ENCODE results near the gene CHN1. TPM values are rescaled to one million over a fixed set of nuclear protein-coding genes. Genes with fewer than 3 reads are reported as not detected.
A peak's percentile ranks its signal among the peaks of the same experiment; 100 is the strongest.

Gene CHN1
- total RNA-seq, 2 experiments from 2014 or later, result 5.3 to 5.6 TPM

GRCh38 chr2:175005733-175006264 is 618 bp upstream of the CHN1 start:
- Histone ChIP-seq H3K9me3 (ENCODE audit: control insufficient read depth in 1 of 2, insufficient read depth in 1 of 2, low read length in 2 of 2) (no peaks in the 10 kb centered on the region), H3K36me3 (ENCODE audit: insufficient read depth, low read length) (no peaks in the 10 kb centered on the region), H3K4me1 (ENCODE audit: insufficient read depth, low read length) (peaks cover 11% of the 10 kb centered on the region), H3K4me3 (ENCODE audit: low read length) (peak overlapping the region; percentile 54), H3K27ac (ENCODE audit: low read depth in 1 of 2, low read length in 2 of 2) (no peak overlapping the region), H3K27me3 (ENCODE audit: control insufficient read depth in 1 of 2, insufficient read depth in 2 of 2, low read length in 2 of 2) (peaks cover 12 to 40% of the 10 kb centered on the region in 2 experiments)
- no peaks in the 10 kb centered on the region for H3K36me3 Mint-ChIP-seq (ENCODE audit: low read depth)
- intact Hi-C loops (cut with DNase I, micrococcal nuclease), result loop anchor here (10.0 kb wide), 2 partner anchors 231 to 541 kb away; no protein-coding TSS in a partner anchor
- DNase-seq (no peak), ATAC-seq (ENCODE audit: poor library complexity) (no peak)
- CTCF ChIA-PET, result interaction anchor here (1.1 to 2.1 kb wide), 2 partner anchors 9 to 256 kb away, joined by 3 to 5 read pairs; no protein-coding TSS in a partner anchor
- H3K4me3 Mint-ChIP-seq, result peak overlapping the region; percentile 83
- POLR2A ChIA-PET, result interaction anchor here (0.6 to 1.1 kb wide), 4 partner anchors 10 to 267 kb away, joined by 3 to 4 read pairs (median 3); no protein-coding TSS in a partner anchor
- H3K27ac Mint-ChIP-seq, result no peak overlapping the region
- H3K4me1 Mint-ChIP-seq (ENCODE audit: low read depth), result peaks cover 12% of the 10 kb centered on the region
- TF ChIP-seq CTCF (IDR thresholded peaks at IDR 0.05), result no peak
- H3K9me3 Mint-ChIP-seq, result no peaks in the 10 kb centered on the region
- peaks cover 63% of the 10 kb centered on the region for H3K27me3 Mint-ChIP-seq

- peak in 1 of 14 experiments; percentile 7 for DNase-seq
- no peak for TF ChIP-seq CTCF (IDR thresholded peaks at IDR 0.05)
- no peak overlapping the region for H3K27ac Mint-ChIP-seq
- POLR2A ChIA-PET, result interaction anchor here (1.1 kb wide), 2 partner anchors 226 to 256 kb away, joined by 3 read pairs; no protein-coding TSS in a partner anchor
- no peaks in the 10 kb centered on the region for H3K9me3 Mint-ChIP-seq
- H3K9me3 ChIP-seq (ENCODE audit: control insufficient read depth in 1 of 2, insufficient read depth in 1 of 2, low read length in 2 of 2), result no peaks in the 10 kb centered on the region
- H3K36me3 ChIP-seq (ENCODE audit: insufficient read depth, low read length), result no peaks in the 10 kb centered on the region
- peaks cover 12 to 45% of the 10 kb centered on the region in 2 experiments for H3K27me3 ChIP-seq (ENCODE audit: control insufficient read depth in 1 of 2, insufficient read depth in 2 of 2, low read length in 2 of 2)
- H3K4me3 Mint-ChIP-seq, result peak overlapping the region; percentile 91
- peaks cover 11% of the 10 kb centered on the region for H3K4me1 ChIP-seq (ENCODE audit: insufficient read depth, low read length)
- intact Hi-C loops (cut with DNase I, micrococcal nuclease), result loop anchor here (10.0 kb wide), 2 partner anchors 230 to 540 kb away; no protein-coding TSS in a partner anchor
- H3K27me3 Mint-ChIP-seq, result peaks cover 75% of the 10 kb centered on the region
- H3K4me3 ChIP-seq (ENCODE audit: low read length), result peak overlapping the region; percentile 54
- CTCF ChIA-PET, result interaction anchor here (2.1 kb wide), 1 partner anchor 10 kb away, joined by 5 read pairs; no protein-coding TSS in a partner anchor
- H3K36me3 Mint-ChIP-seq (ENCODE audit: low read depth), result no peaks in the 10 kb centered on the region
- ATAC-seq (ENCODE audit: poor library complexity), result peak; percentile 33
- H3K4me1 Mint-ChIP-seq (ENCODE audit: low read depth), result peaks cover 12% of the 10 kb centered on the region
- H3K27ac ChIP-seq (ENCODE audit: low read depth in 1 of 2, low read length in 2 of 2), result no peak overlapping the region
These were observed 526 bp downstream of the CHN1 start for GRCh38 chr2:175004730-175004979.

- H3K4me1 Mint-ChIP-seq (ENCODE audit: low read depth), result peaks cover 12% of the 10 kb centered on the region
- H3K4me3 Mint-ChIP-seq, result peak overlapping the region; percentile 91
- H3K27ac ChIP-seq (ENCODE audit: low read depth in 1 of 2, low read length in 2 of 2), result no peak overlapping the region
- H3K9me3 Mint-ChIP-seq, result no peaks in the 10 kb centered on the region
- peaks cover 78% of the 10 kb centered on the region for H3K27me3 Mint-ChIP-seq
- H3K36me3 ChIP-seq (ENCODE audit: insufficient read depth, low read length), result no peaks in the 10 kb centered on the region
- intact Hi-C loops (cut with DNase I, micrococcal nuclease), result loop anchor here (10.0 kb wide), 2 partner anchors 229 to 539 kb away; no protein-coding TSS in a partner anchor
- ChIA-PET CTCF (no interaction called here), POLR2A (no interaction called here)
- H3K4me1 ChIP-seq (ENCODE audit: insufficient read depth, low read length), result peaks cover 11% of the 10 kb centered on the region
- no peak for ATAC-seq (ENCODE audit: poor library complexity)
- H3K27ac Mint-ChIP-seq, result no peak overlapping the region
- peak overlapping the region; percentile 54 for H3K4me3 ChIP-seq (ENCODE audit: low read length)
- H3K9me3 ChIP-seq (ENCODE audit: control insufficient read depth in 1 of 2, insufficient read depth in 1 of 2, low read length in 2 of 2), result no peaks in the 10 kb centered on the region
- peaks cover 12 to 50% of the 10 kb centered on the region in 2 experiments for H3K27me3 ChIP-seq (ENCODE audit: control insufficient read depth in 1 of 2, insufficient read depth in 2 of 2, low read length in 2 of 2)
- no peaks in the 10 kb centered on the region for H3K36me3 Mint-ChIP-seq (ENCODE audit: low read depth)
- peak in 3 of 14 experiments; percentile 4 to 11 (median 9) for DNase-seq
- no peak for TF ChIP-seq CTCF (IDR thresholded peaks at IDR 0.05)
These were observed 1.1 kb downstream of the CHN1 start for GRCh38 chr2:175003875-175004729.

Measured in CD4-positive, alpha-beta T cell (primary cell).